GM12891 (cell line): Measurements from ENCODE around the gene PTPRN2.
"Not testable (repeated sequence)": the region's sequence is repeated elsewhere in the genome, so short reads cannot be mapped to it uniquely, and the experiment has no call there.

Experiments
- DNase-seq: peaks from one replicate; pipeline ENCODE4 v3.0.0; 2011; ENCODE audit warnings: low spot score; ENCODE audit not compliant: insufficient read length
- FAIRE-seq: peaks from 2 replicates; lab custom pipeline; 2011; peaks lifted over from hg19 to GRCh38; lab: Jason Lieb, UNC
- PAX5 ChIP-seq: IDR thresholded peaks from 2 replicates; pipeline ENCODE4 v1.6.1; 2011; ENCODE audit warnings: low read length, moderate library complexity, mild to moderate bottlenecking; ENCODE audit not compliant: insufficient read depth, severe bottlenecking
- POLR2A ChIP-seq: IDR thresholded peaks from 2 replicates; pipeline ENCODE4 v1.6.1; 2011; ENCODE audit warnings: low read depth, low read length, control low read depth
- POLR2AphosphoS5 ChIP-seq: IDR thresholded peaks from 2 replicates; pipeline ENCODE4 v1.6.1; 2011; ENCODE audit warnings: low read depth, low read length, control low read depth
- POU2F2 ChIP-seq: IDR thresholded peaks from 2 replicates; pipeline ENCODE4 v1.6.1; 2011; ENCODE audit warnings: low read depth, mild to moderate bottlenecking, control low read depth, low read length, moderate library complexity
- SPI1 ChIP-seq: IDR thresholded peaks from 2 replicates; pipeline ENCODE4 v1.6.1; 2011; ENCODE audit warnings: low read depth, low read length, control low read depth
- TAF1 ChIP-seq: IDR thresholded peaks from 2 replicates; pipeline ENCODE4 v1.6.1; 2011; ENCODE audit warnings: low read depth, low read length, control low read depth

PTPRN2 gene

DNA sequence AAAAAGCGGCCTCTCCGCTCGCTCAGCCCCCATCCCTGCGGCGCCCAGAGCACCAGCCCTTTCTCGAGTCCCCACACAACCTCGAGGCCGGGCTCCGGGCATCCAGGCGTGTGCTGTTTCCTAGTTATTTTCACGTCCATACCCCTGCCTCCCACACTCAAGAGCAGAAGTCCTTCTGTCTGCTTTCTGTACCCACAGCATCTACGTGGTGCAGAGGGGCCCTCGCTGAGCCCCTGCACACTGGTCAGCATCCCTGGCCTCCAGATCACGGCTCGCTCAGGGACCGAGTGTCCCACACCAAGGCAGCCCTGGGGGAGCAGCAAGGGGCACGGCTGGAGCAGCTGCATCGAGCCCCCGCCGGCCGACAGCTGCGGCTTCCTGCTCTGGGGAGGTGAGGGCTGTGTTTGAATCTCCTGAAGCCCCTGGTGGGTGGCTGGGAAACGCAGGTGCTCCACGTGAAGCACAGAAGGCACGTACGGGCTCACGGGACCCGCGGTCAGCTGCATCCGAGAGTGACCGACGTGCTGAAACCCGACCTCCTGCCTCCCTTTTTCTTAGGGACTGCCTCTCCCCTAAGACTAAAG, 917.8 kb downstream of the PTPRN2 start:
- TF ChIP-seq POU2F2, result no peak
- TF ChIP-seq SPI1, result no peak
- no peak for TF ChIP-seq POLR2A
- TF ChIP-seq PAX5, result no peak
- no peak for TF ChIP-seq POLR2AphosphoS5
- TF ChIP-seq TAF1, result no peak
- FAIRE-seq (no peak), DNase-seq (no peak)

DNA sequence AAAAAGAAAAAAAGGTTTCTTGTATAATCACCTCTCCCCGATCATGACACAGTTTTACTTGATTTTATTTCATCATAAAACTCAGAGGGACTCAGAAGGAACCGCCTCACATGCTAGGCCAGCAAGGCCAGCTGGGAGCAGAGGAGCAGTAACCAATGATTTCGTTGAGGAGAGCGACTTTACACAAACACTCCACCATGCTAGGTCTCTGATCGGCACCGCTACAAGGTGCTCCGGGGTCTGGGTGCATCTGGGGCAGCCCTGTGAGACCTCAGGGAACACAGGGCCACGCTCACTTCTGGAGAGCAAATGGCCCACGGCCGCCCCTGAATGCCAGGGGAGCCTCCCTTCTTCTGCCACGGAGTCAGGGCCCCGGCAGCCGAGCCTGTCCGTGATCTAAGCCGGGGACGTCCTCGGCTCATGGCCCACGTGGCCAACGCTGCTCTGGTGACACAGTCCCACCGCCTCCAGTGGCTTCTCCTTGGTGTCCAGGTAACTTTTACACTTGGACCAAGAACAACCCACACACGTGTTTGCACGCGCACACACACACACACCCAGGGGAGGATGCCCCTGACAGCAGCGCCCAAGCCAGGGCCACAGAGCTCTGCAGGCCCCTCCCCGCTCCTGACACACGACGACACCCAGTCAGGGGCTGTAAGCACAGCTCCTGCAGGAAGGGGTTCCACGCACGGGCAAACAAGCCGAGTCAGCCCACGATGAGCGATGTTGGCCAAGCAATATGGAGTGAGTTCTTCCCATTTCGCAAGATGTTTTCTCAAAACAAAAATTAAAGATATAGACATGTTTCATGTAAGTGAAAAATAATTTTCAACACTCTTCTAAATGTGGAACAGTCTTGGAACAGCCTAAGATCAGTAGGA, 918.5 kb downstream of the PTPRN2 start:
- FAIRE-seq (no peak), DNase-seq (no peak)
- TF ChIP-seq POLR2AphosphoS5, result no peak
- no peak for TF ChIP-seq POU2F2
- no peak for TF ChIP-seq POLR2A
- TF ChIP-seq SPI1, result no peak
- TF ChIP-seq TAF1, result no peak
- TF ChIP-seq PAX5, result no peak

DNA sequence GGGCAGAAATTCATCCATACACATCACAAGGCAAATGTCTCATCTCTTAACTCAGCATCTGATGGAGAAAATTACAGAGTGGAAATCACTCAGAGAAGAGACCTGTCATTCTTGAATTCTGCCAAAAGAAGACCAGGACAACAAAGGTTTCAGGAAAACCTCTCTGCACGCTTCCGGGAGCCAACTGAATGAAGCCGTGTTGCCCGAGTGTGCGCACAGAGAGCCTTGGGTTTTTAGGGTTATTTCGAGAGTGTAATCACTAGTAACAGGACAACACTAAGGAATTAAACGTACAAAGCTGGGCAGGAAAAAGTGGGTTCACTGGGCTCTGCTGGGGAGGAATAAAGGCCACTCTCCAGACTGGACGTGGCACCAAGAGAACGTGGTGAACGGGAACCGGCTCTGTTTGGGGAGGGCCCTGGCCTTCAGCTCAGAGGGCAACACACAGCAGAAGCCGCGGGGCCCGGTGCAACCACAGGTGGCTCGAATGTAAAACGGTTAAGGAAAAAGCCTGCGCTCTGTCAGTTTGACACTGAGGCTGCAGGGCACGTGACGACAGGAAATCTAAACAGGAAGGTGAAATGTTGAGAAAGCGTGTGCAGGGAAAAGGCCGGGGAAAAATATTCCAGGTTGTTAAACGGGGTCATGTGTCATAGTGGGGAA, 919.3 kb downstream of the PTPRN2 start:
- FAIRE-seq (no peak), DNase-seq (no peak)
- TF ChIP-seq SPI1, result no peak
- no peak for TF ChIP-seq PAX5
- no peak for TF ChIP-seq POU2F2
- TF ChIP-seq POLR2AphosphoS5, result no peak
- TF ChIP-seq POLR2A, result no peak
- TF ChIP-seq TAF1, result no peak

DNA sequence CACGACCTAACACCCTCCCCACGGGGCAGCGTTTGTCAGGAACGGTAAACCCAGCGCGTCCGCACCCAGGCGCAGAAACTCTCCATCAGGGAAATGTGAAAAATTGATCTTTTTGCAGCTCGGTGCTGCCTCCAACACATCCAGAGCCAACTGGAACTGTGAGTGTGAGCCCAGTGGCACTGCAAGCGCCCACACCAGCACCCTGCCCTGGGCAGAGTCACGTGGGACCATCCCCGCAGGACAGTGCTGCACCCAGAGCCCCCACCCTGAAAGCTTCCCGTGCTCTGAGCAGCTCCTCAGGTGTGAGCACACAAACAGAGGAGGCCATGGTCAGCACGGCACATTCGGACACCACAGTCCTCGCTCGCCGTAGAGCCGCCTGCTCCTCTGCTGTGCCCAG, 919.9 kb downstream of the PTPRN2 start:
- FAIRE-seq, result no peak
- no peak for TF ChIP-seq PAX5
- TF ChIP-seq POU2F2, result no peak
- no peak for TF ChIP-seq TAF1
- TF ChIP-seq POLR2A, result no peak
- TF ChIP-seq SPI1, result no peak
- no peak for TF ChIP-seq POLR2AphosphoS5

DNA sequence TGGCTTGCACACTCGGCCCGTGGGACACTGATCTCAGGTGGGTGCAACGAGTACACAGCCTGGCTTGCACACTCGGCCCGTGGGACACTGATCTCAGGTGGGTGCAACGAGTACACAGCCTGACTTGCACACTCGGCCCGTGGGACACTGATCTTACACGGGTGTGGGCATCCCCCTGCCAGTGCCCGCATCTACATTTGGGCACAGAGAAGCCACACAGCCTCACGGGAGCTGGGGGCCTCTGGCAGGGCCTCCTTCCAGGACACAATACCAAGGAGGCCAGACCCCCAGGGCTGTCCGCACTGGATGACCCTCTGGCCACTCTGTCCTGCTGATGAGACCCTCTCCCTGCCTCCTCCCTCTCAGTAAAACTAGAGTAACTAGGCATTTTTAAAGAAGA, 920.4 kb downstream of the PTPRN2 start:
- DNase-seq (no peak), FAIRE-seq (no peak)
- no peak for TF ChIP-seq POLR2AphosphoS5
- TF ChIP-seq SPI1, result no peak
- no peak for TF ChIP-seq POU2F2
- TF ChIP-seq POLR2A, result no peak
- no peak for TF ChIP-seq TAF1

More for the DNA sequence above, 919.9 kb downstream of the PTPRN2 start:
- DNase-seq, result no peak

DNA sequence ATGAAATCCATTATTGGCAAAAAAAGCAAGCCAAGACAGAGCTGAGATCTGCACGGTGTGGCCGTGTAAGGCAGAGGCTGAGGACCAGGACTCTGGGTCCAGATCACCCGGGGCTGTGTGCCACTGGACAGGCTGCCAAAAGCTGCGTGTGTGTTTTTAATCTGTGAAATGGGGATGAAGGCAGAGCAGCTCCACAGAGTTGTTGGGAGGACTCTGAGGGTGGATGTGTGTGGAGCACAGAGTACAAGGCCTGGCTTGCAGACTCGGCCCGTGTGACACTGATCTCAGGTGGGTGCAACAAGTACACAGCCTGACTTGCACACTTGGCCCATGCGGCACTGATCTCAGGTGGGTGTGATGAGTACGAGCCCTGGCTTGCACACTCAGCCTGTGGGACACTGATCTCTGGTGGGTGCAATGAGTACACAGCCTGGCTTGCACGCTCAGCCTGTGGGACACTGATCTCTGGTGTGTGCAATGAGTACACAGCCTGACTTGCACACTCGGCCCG, 921.0 kb downstream of the PTPRN2 start:
- TF ChIP-seq PAX5, result no peak
- TF ChIP-seq TAF1, result no peak
- no peak for TF ChIP-seq POLR2A
- TF ChIP-seq POU2F2, result no peak
- no peak for TF ChIP-seq SPI1
- no peak for TF ChIP-seq POLR2AphosphoS5
- no peak for FAIRE-seq

DNA sequence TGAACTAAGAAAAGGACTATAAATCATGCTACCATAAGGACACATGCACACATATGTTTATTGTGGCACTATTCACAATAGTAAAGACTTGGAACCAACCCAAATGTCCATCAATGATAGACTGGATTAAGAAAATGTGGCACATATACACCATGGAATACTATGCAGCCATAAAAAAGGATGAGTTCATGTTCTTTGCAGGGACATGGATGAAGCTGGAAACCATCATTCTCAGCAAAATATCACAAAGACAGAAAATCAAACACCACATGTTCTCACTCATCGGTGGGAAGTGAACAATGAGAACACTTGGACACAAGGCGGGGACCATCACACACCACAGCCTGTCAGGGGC, 922.0 kb downstream of the PTPRN2 start:
- DNase-seq, FAIRE-seq: not testable (repeated sequence)

More for the DNA sequence above, 921.0 kb downstream of the PTPRN2 start:
- no peak for DNase-seq

DNA sequence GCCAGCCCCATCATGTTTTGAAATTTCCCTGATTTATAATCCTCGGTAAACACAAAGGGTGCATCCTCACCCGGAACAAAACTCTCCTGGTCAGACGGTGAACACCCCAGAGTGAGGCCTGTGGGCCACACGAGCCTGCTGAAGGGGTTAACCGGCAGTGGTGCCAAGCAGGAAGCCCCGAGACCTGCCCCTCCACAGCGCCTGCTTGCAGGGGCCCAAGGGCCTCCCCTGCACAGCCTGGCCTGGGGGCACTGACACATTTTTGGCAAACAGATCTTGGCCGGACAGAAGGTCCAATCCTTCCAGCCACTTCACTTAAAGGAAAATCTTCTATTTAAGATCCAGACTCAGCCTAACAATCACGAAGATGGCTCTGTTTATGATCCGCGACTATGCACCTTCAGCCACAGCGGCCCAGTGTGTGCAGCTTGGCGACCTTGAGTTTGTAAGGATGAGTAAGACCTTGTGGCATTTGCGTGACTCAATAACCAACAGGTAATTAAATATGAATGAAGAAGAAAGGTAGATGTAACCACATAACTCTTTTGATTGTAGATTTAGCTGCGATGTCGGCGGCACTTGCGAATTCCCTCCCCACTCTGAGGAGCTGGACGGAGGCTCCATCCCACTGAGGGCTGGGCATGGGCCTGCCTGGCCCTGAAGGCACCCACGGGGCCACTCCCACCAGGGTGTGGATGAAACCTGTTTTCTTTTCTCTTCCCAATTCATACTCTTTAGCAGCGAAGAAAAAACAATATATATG, 922.6 kb downstream of the PTPRN2 start:
- no peak for DNase-seq
- no peak for TF ChIP-seq POLR2A
- no peak for TF ChIP-seq POLR2AphosphoS5
- no peak for TF ChIP-seq TAF1
- no peak for TF ChIP-seq POU2F2
- no peak for TF ChIP-seq SPI1
- TF ChIP-seq PAX5, result no peak
- FAIRE-seq, result no peak

DNA sequence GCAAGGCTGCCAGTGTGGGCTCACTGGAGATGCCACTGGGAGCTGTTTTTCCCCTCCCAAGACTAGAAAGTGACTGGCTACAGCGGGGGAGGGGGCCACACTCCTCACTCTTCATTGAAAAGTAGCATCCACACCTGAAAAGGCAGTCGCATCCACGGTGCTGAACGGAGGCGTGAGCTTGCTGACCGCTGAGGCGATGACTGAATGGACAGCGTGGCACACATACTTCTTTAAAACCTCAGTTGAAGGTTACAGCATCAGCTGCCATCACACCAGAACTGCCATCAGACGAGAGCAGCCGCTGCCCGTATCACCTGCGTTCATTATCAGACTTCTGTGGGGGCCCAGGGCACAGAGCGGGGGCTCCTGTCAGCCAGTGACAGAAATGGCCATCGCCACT, 923.6 kb downstream of the PTPRN2 start:
- TF ChIP-seq TAF1 (no peak), POU2F2 (no peak), POLR2A (no peak), POLR2AphosphoS5 (no peak), SPI1 (no peak), PAX5 (no peak)
- no peak for DNase-seq
- FAIRE-seq, result no peak
